ENCODE measurements around the gene GPSM3. TPM values are rescaled to one million over a fixed set of nuclear protein-coding genes. Genes with fewer than 3 reads are reported as not detected.

The GPSM3 gene
- total and polyA plus RNA-seq, 2 of the 13 experiments (the other 11 are each of a cell fraction or from before 2014, with no cell fraction given) = 0.18 to 6.2 TPM

DNA sequence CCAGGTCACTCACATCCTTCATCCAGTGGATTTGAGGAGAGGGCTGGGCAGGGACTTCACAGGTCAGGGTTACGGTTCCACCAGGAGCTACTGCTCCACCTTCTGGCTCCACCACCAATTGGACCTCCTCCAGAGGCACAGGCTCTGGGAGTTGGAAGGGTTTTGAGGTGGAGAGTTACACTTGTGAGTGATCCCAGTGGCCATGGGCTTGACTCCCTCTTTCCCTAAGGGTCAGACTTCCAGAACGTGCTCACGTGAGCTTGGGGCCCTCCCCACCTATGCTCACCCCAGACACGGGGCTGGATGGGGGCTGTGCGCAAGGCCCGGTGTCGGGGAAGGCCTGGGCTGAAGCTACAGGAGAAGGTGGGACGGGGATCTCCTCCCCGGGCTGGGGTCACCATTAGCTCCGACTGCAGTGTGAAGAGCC is 9.9 kb downstream of the GPSM3 start:
- WGBS (ENCODE audit: low lambda C conversion rate) = 91% methylated on average over 10 of the region's 10 CpGs
- Histone ChIP-seq H3K27me3 (ENCODE audit: control insufficient read depth in 1 of 2, insufficient read depth in 2 of 2, low read length in 2 of 2) (no peaks in the 10 kb centered on the region), H3K27ac (ENCODE audit: extremely low read length, insufficient read depth, low read length) (no peak overlapping the region), H4K20me1 (ENCODE audit: insufficient read depth, low read length) (no peaks in the 10 kb centered on the region), H3K9me3 (ENCODE audit: low read length) (no peaks in the 10 kb centered on the region), H3K36me3 (replicated peaks in 1 of 2; ENCODE audit: control insufficient read depth in 1 of 2, insufficient read depth in 2 of 2, low read length in 2 of 2) (peaks cover 25 to 46% of the 10 kb centered on the region in 2 experiments), H3K4me3 (replicated peaks in 1 of 3; ENCODE audit: insufficient read depth in 1 of 3, low read depth in 2 of 3, low read length in 3 of 3) (no peak overlapping the region), H3K9ac (ENCODE audit: insufficient read depth, low read depth, low read length) (no peak overlapping the region), H3K4me1 (ENCODE audit: insufficient read depth, low read length) (peaks cover 15% of the 10 kb centered on the region), H3K79me2 (ENCODE audit: insufficient read depth, low read length) (peaks cover 20% of the 10 kb centered on the region), H2AFZ (ENCODE audit: low read length) (no peak overlapping the region), H3K4me2 (ENCODE audit: low read depth, low read length) (no peak overlapping the region)
- ATAC-seq (no peak), FAIRE-seq (no peak), DNase-seq (ENCODE audit: low spot score) (no peak)
- TF ChIP-seq, protein P1, sequence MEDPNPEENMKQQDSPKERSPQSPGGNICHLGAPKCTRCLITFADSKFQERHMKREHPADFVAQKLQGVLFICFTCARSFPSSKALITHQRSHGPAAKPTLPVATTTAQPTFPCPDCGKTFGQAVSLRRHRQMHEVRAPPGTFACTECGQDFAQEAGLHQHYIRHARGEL (CRISPR knock-in tag; IDR thresholded peaks at IDR 0.05) = no peak
- no peak for TF ChIP-seq CHCHD3 (CRISPR knock-in tag; IDR thresholded peaks at IDR 0.05)
- TF ChIP-seq, protein P2, sequence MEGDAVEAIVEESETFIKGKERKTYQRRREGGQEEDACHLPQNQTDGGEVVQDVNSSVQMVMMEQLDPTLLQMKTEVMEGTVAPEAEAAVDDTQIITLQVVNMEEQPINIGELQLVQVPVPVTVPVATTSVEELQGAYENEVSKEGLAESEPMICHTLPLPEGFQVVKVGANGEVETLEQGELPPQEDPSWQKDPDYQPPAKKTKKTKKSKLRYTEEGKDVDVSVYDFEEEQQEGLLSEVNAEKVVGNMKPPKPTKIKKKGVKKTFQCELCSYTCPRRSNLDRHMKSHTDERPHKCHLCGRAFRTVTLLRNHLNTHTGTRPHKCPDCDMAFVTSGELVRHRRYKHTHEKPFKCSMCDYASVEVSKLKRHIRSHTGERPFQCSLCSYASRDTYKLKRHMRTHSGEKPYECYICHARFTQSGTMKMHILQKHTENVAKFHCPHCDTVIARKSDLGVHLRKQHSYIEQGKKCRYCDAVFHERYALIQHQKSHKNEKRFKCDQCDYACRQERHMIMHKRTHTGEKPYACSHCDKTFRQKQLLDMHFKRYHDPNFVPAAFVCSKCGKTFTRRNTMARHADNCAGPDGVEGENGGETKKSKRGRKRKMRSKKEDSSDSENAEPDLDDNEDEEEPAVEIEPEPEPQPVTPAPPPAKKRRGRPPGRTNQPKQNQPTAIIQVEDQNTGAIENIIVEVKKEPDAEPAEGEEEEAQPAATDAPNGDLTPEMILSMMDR (CRISPR knock-in tag; IDR thresholded peaks at IDR 0.05) = peak; percentile 13; the same call in 1 of the 2 replicates
- TF ChIP-seq POLR2G (IDR thresholded peaks at IDR 0.05; ENCODE audit: low read depth, low read length) = peak; percentile 29; the same call in 1 of the 2 replicates
- TF ChIP-seq TAF1 (CRISPR knock-in tag; IDR thresholded peaks at IDR 0.05) = 0 out of 2 replicates have a peak, but pooled peaks have one; percentile 15
- no TSS peak for BruUV-seq (replicated peaks)
- ChIA-PET POLR2A (interaction anchor here (0.8 to 2.4 kb wide), 5 partner anchors 8 to 64 kb away, joined by 4 to 18 read pairs (median 4); partner anchors contain the start of genes ATF6B, GPSM3 and PBX2), CTCF (ENCODE audit: low intra/inter-chr PET ratio, low total read pairs) (no interaction called here)
- intact Hi-C loops (cut with micrococcal nuclease; ENCODE audit: unreplicated experiment) = no loop called here
- in situ Hi-C loops (cut with HindIII; ENCODE audit: extremely low pct_ligation_motif_present, low pct_unique_long_range_greater_than_20kb) = no loop called here
